SK-N-SH (cell line): ENCODE data around the gene EEF1AKMT3. TPM values are rescaled to one million over a fixed set of nuclear protein-coding genes. Genes with fewer than 3 reads are reported as not detected.
"Not testable (repeated sequence)": the region's sequence is repeated elsewhere in the genome, so short reads cannot be mapped to it uniquely, and the experiment has no call there.

Experiments used
- CTCF ChIA-PET: fragments of 300-600, 350-600 bp; formaldehyde crosslinking; extraction: SDS; loops from one replicate; lab custom pipeline; 2021; lab: Yijun Ruan, JAX
- POLR2A ChIA-PET: fragments of 350-600 bp; sonication (Branson Sonifier 250); formaldehyde crosslinking; extraction: SDS; loops from one replicate; lab custom pipeline; 2020; ENCODE audit warnings: antibody characterized with exemption, inconsistent platforms; lab: Yijun Ruan, JAX
- DNase-seq: peaks from one replicate; pipeline ENCODE4 v3.0.0; 2012
- H2AFZ ChIP-seq: fragments of 200-600 bp; sonication (generic); 2 replicates; pipeline ENCODE4 v1.8.1; 2016; ENCODE audit warnings: antibody characterized with exemption, mild to moderate bottlenecking, low read depth
- H3F3A ChIP-seq: fragments of 200-600 bp; sonication (generic); replicated peaks from 2 replicates; pipeline ENCODE3; 2016; ENCODE audit warnings: antibody characterized with exemption, mild to moderate bottlenecking; ENCODE audit not compliant: insufficient read depth
- H3K27ac ChIP-seq, 2 experiments: fragments of 200-500 bp in 1 of 2; fragments of 200-600 bp in 1 of 2; sonication (Bioruptor generic) in 1 of 2; sonication (generic), shearing (Covaris generic) in 1 of 2; 2 replicates each; pipeline versions ENCODE4 v1.5.1 to v1.6.1; 2014 to 2016; ENCODE audit warnings: low read depth in 2 of 2, inconsistent platforms in 1 of 2, low read length in 1 of 2, mild to moderate bottlenecking in 1 of 2, mixed read lengths in 1 of 2
- H3K27me3 ChIP-seq: fragments of 200-600 bp; sonication (generic), shearing (Covaris generic); 2 replicates; pipeline ENCODE4 v1.6.1; 2016; ENCODE audit warnings: mixed run types; ENCODE audit not compliant: insufficient read depth
- H3K36me3 ChIP-seq, 2 experiments: fragments of 200-500 bp in 1 of 2; fragments of 200-600 bp in 1 of 2; sonication (Bioruptor generic) in 1 of 2; sonication (generic) in 1 of 2; replicated peaks in 1 of 2; 2 replicates each; pipeline versions ENCODE3 to v1.5.1; 2014 to 2016; ENCODE audit warnings: low read length in 1 of 2, mild to moderate bottlenecking in 1 of 2; ENCODE audit not compliant: insufficient read depth in 2 of 2, control insufficient read depth in 1 of 2
- H3K4me1 ChIP-seq, 2 experiments: fragments of 200-500 bp in 1 of 2; fragments of 200-600 bp in 1 of 2; sonication (Bioruptor generic) in 1 of 2; sonication (generic), shearing (Covaris generic) in 1 of 2; 2 replicates each; pipeline versions ENCODE4 v1.5.1 to v1.6.1; 2014 to 2016; ENCODE audit warnings: low read depth in 1 of 2, low read length in 1 of 2, mixed run types in 1 of 2; ENCODE audit not compliant: insufficient read depth in 2 of 2, control insufficient read depth in 1 of 2
- H3K4me2 ChIP-seq: fragments of 200-600 bp; sonication (generic), shearing (Covaris generic); 2 replicates; pipeline ENCODE4 v1.6.1; 2017; ENCODE audit warnings: mixed run types
- H3K4me3 ChIP-seq, 2 experiments: fragments of 200-500 bp in 1 of 2; fragments of 200-600 bp in 1 of 2; sonication (Bioruptor generic) in 1 of 2; sonication (generic), shearing (Covaris generic) in 1 of 2; 2 replicates each; pipeline versions ENCODE4 v1.5.1 to v1.8.1; 2014 to 2016; ENCODE audit warnings: low read depth in 2 of 2, inconsistent platforms in 1 of 2, low read length in 1 of 2, mild to moderate bottlenecking in 1 of 2, mixed read lengths in 1 of 2, moderate library complexity in 1 of 2
- H3K79me2 ChIP-seq: fragments of 200-600 bp; sonication (generic); 2 replicates; pipeline ENCODE4 v1.8.1; 2017; ENCODE audit warnings: mild to moderate bottlenecking; ENCODE audit not compliant: insufficient read depth
- H3K9ac ChIP-seq: fragments of 200-600 bp; sonication (generic); 2 replicates; pipeline ENCODE4 v1.6.1; 2017; ENCODE audit warnings: mixed run types
- H3K9me2 ChIP-seq: fragments of 200-600 bp; sonication (generic); 2 replicates; pipeline ENCODE4 v1.6.1; 2017; ENCODE audit warnings: mixed run types
- H3K9me3 ChIP-seq: fragments of 200-600 bp; sonication (generic); 2 replicates; pipeline ENCODE4 v1.6.1; 2017; ENCODE audit warnings: mixed run types, mild to moderate bottlenecking, moderate library complexity
- H4K20me1 ChIP-seq: fragments of 200-600 bp; sonication (generic); 2 replicates; pipeline ENCODE4 v1.6.1; 2017; ENCODE audit warnings: mild to moderate bottlenecking, mixed run types; ENCODE audit not compliant: insufficient read depth
- EP300 ChIP-seq, 2 experiments: IDR thresholded peaks; 2 replicates each; pipeline versions ENCODE4 v1.4.0 to v1.6.1; 2012; ENCODE audit warnings: borderline replicate concordance in 1 of 2, low read depth in 1 of 2, low read length in 1 of 2
- EZH2phosphoT487 ChIP-seq: fragments of 200-600 bp; sonication (generic); IDR thresholded peaks from 2 replicates; pipeline ENCODE4 v1.6.1; 2017; ENCODE audit warnings: low read depth, mixed run types, mild to moderate bottlenecking, antibody characterized with exemption, moderate library complexity, borderline replicate concordance
- FOXJ3 ChIP-seq: sonication (generic); formaldehyde crosslinking; IDR thresholded peaks from 2 replicates; pipeline ENCODE4 v1.5.1; 2020; ENCODE audit warnings: mild to moderate bottlenecking, missing genetic modification reagents
- GATA2 ChIP-seq: sonication (generic); formaldehyde crosslinking; IDR thresholded peaks from 2 replicates; pipeline ENCODE4 v1.5.0; 2020; ENCODE audit warnings: mild to moderate bottlenecking, missing genetic modification reagents
- IRF3 ChIP-seq: fragments of 150-350 bp; IDR thresholded peaks from 2 replicates; pipeline ENCODE4 v1.6.1; 2016; ENCODE audit warnings: mild to moderate bottlenecking, low read depth, low read length
- JUND ChIP-seq: IDR thresholded peaks from 2 replicates; pipeline ENCODE4 v1.4.0; 2012
- PBX3 ChIP-seq: IDR thresholded peaks from 2 replicates; pipeline ENCODE4; 2012
- RAD21 ChIP-seq: IDR thresholded peaks from 2 replicates; pipeline ENCODE4 v1.6.1; 2012; ENCODE audit warnings: mild to moderate bottlenecking, low read length
- RCOR1 ChIP-seq: fragments of 150-350 bp; IDR thresholded peaks from 2 replicates; pipeline ENCODE4 v1.6.1; 2017; ENCODE audit warnings: antibody characterized with exemption, low read length
- SIN3A ChIP-seq: IDR thresholded peaks from 2 replicates; pipeline ENCODE4 v1.6.1; 2012; ENCODE audit warnings: low read depth, mild to moderate bottlenecking, low read length, moderate library complexity, borderline replicate concordance
- TAF1 ChIP-seq: IDR thresholded peaks from 2 replicates; pipeline ENCODE4 v1.6.1; 2012; ENCODE audit warnings: low read depth, mild to moderate bottlenecking, low read length, moderate library complexity, borderline replicate concordance
- TCF12 ChIP-seq: IDR thresholded peaks from 2 replicates; pipeline ENCODE4 v1.4.0; 2012
- WGBS: methylation state at CpG from one replicate; pipeline ENCODE4 v1.1.6; 2017; ENCODE audit warnings: low lambda C conversion rate; 5-methylcytosine and 5-hydroxymethylcytosine counted together
- polyA plus RNA-seq, 3 experiments: library from polyadenylated mRNA; depleted of rRNA; stranded (reverse); fragments of >200 nt; gene quantifications; 2 replicates each; pipeline ENCODE4 v1.2.3, GENCODE V29; 2012

EEF1AKMT3 gene
- polyA plus RNA-seq, 1 of the 3 experiments (the other 2 are of a cell fraction): 10.3 TPM

- peaks cover 23% of the 10 kb centered on the region for H4K20me1 ChIP-seq
- H3K9ac ChIP-seq, H3K9me3 ChIP-seq, DNase-seq, H3K4me3 ChIP-seq, H2AFZ ChIP-seq, H3K27me3 ChIP-seq, H3K27ac ChIP-seq, H3K4me1 ChIP-seq, H3K9me2 ChIP-seq, H3K79me2 ChIP-seq, H3K4me2 ChIP-seq, POLR2A ChIA-PET: not testable (repeated sequence)
- CTCF ChIA-PET: interaction anchor here (1.0 kb wide), 1 partner anchor 11 kb away, joined by 3 read pairs; no protein-coding TSS in a partner anchor
- H3K36me3 ChIP-seq: peaks cover 45 to 64% of the 10 kb centered on the region in 2 experiments
- WGBS: 87% methylated on average over 4 of the region's 5 CpGs
- peaks cover 10% of the 10 kb centered on the region for H3F3A ChIP-seq
Observed at GRCh38 chr12:57821015-57821414, 48.6 kb downstream of the EEF1AKMT3 start.

- no peak for DNase-seq
- H2AFZ ChIP-seq: no peak overlapping the region
- H3K27me3 ChIP-seq: no peaks in the 10 kb centered on the region
- H3K4me3 ChIP-seq: no peak overlapping the region
- H3K4me1 ChIP-seq: peaks cover 0 to 2% of the 10 kb centered on the region in 2 experiments; a peak in 1 of 4 replicates
- H4K20me1 ChIP-seq: peaks cover 29% of the 10 kb centered on the region
- CTCF ChIA-PET: interaction anchor here (1.0 to 2.5 kb wide), 2 partner anchors 11 kb away, joined by 3 to 11 read pairs; no protein-coding TSS in a partner anchor
- H3F3A ChIP-seq: peaks cover 10% of the 10 kb centered on the region
- H3K36me3 ChIP-seq: peaks cover 51 to 70% of the 10 kb centered on the region in 2 experiments
- WGBS: 93% methylated on average over 8 of the region's 10 CpGs
- no peaks in the 10 kb centered on the region for H3K9me2 ChIP-seq
- H3K9me3 ChIP-seq: no peaks in the 10 kb centered on the region
- no peak overlapping the region for H3K27ac ChIP-seq
- peaks cover 7% of the 10 kb centered on the region; the same call in 1 of the 2 replicates for H3K79me2 ChIP-seq
- H3K9ac ChIP-seq: no peak overlapping the region
- POLR2A ChIA-PET: no interaction called here
- no peak overlapping the region for H3K4me2 ChIP-seq
- TF ChIP-seq SIN3A (no peak), IRF3 (no peak), RAD21 (no peak), TAF1 (no peak), EP300 (IDR thresholded peaks at IDR 0.05; ENCODE audit: borderline replicate concordance in 1 of 2, low read depth in 1 of 2, low read length in 1 of 2) (no peak)
Observed at GRCh38 chr12:57821474-57822214, 49.2 kb downstream of the EEF1AKMT3 start.

GRCh38 chr12:57822392-57823130, 50.1 kb downstream of the EEF1AKMT3 start:
- DNase-seq: no peak
- Histone ChIP-seq H3K9me3 (no peaks in the 10 kb centered on the region), H3K36me3 (peaks cover 60 to 80% of the 10 kb centered on the region in 2 experiments), H3K79me2 (peaks cover 16% of the 10 kb centered on the region; the same call in 1 of the 2 replicates), H3K4me1 (no peaks in the 10 kb centered on the region; a peak in 1 of 4 replicates), H3K4me2 (no peak overlapping the region), H3K9me2 (no peaks in the 10 kb centered on the region), H3K27me3 (no peaks in the 10 kb centered on the region), H4K20me1 (peaks cover 38% of the 10 kb centered on the region), H3K9ac (no peak overlapping the region), H3F3A (peaks cover 7% of the 10 kb centered on the region), H3K27ac (no peak overlapping the region), H3K4me3 (no peak overlapping the region), H2AFZ (no peak overlapping the region)
- ChIA-PET POLR2A (interaction anchor here (0.6 kb wide), 1 partner anchor 18 kb away, joined by 3 read pairs; no protein-coding TSS in a partner anchor), CTCF (interaction anchor here (1.1 to 2.5 kb wide), 4 partner anchors 10 to 71 kb away, joined by 3 to 11 read pairs (median 4); no protein-coding TSS in a partner anchor)
- 94% methylated on average over 10 of the region's 10 CpGs for WGBS
- TF ChIP-seq TCF12 (no peak), JUND (no peak), TAF1 (no peak), PBX3 (no peak), EZH2phosphoT487 (no peak), FOXJ3 (CRISPR knock-in tag) (no peak), RCOR1 (no peak), GATA2 (CRISPR knock-in tag) (no peak)
